ENCODE measurements around the gene DUS1L. TPM values are rescaled to one million over a fixed set of nuclear protein-coding genes. Genes with fewer than 3 reads are reported as not detected.

DUS1L gene
- polyA plus RNA-seq, 3 donors from 2014 or later: 61.7 to 85.3 (median 82.5) TPM

DNA sequence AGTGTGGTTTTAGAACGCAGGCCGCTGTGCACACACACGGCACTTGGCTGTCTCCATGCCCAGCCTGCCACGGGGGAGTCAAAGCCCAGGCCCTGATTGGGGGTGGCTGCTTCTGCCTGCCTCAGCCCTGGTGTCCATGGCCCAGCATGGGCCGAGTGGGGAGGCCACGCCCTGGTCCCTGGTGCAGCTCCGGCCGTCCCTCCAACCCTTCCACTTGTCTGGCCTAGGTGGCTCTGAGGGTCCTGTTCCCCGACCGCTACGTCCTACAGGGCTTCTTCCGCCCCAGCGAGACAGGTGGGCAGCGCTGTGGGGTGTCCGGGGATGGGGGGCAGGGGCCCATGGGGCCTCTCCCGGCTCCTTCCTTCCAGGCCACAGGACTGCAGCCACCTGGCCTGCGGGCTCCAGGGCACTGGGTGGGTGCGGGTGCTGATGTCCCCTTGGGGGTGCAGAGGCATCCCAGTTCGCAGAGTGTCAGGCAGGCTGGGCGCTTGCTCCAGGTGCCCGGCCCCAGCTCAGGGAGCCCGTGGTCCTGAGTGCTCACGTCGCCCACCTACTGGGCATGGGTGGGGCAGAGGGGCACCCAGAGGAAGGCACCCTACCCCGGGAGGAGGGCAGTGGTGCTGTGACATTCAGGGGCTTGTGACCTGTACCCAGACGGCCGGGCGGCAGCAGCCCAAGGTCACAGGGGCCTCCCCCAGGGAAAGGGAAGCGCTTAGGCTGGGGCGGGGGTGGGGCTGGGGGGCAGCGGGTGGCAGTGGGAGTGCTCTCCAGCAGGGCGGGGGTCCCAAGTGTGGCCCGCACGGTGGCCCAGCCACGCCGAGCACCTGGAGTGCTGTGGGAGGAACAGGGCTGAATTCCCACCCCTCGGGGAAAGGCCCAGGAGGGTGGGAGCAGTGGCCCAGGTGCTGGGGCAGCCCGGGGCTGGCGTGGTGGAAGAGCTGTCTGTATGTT lies 54.8 kb downstream of the DUS1L start:
- DNase-seq: no peak
- Mint-ChIP-seq H3K36me3 (no peaks in the 10 kb centered on the region), H3K4me1 (no peaks in the 10 kb centered on the region), H3K27ac (no peak overlapping the region), H3K4me3 (no peak overlapping the region), H3K9me3 (no peaks in the 10 kb centered on the region), H3K27me3 (ENCODE audit: low read depth in 3 of 3) (peaks cover 0 to 5% (median 0%) of the 10 kb centered on the region in 3 donors)

DNA sequence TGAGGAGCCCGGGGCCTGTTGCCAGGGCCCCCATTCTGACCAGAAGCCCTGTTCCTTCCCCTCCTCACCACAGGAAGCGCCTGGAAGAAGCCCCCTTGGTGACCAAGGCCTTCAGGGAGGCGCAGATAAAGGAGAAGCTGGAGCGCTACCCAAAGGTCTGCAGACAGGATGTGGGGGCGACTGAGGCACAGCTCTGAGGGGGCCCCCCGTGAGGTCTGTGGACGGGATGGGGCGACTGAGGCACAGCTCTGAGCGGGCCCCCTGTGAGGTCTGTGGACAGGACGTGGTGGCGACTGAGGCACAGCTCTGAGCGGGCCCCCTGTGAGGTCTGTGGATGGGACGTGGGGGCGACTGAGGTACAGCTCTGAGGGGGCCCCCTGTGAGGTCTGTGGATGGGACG lies 56.2 kb downstream of the DUS1L start:
- DNase-seq: no peak
- H3K36me3 Mint-ChIP-seq: no peaks in the 10 kb centered on the region
- no peak overlapping the region for H3K4me3 Mint-ChIP-seq
- peaks cover 0 to 5% (median 0%) of the 10 kb centered on the region in 3 donors for H3K27me3 Mint-ChIP-seq (ENCODE audit: low read depth in 3 of 3)
- H3K4me1 Mint-ChIP-seq: no peaks in the 10 kb centered on the region
- H3K9me3 Mint-ChIP-seq: no peaks in the 10 kb centered on the region
- no peak overlapping the region for H3K27ac Mint-ChIP-seq

GRCh38 chr17:82008941-82009405 lies 56.6 kb downstream of the DUS1L start:
- H3K9me3 Mint-ChIP-seq: no peaks in the 10 kb centered on the region
- no peak overlapping the region for H3K4me3 Mint-ChIP-seq
- H3K4me1 Mint-ChIP-seq: no peaks in the 10 kb centered on the region
- peaks cover 0 to 5% (median 0%) of the 10 kb centered on the region in 3 donors for H3K27me3 Mint-ChIP-seq (ENCODE audit: low read depth in 3 of 3)
- DNase-seq: no peak
- no peaks in the 10 kb centered on the region for H3K36me3 Mint-ChIP-seq
- H3K27ac Mint-ChIP-seq: no peak overlapping the region

DNA sequence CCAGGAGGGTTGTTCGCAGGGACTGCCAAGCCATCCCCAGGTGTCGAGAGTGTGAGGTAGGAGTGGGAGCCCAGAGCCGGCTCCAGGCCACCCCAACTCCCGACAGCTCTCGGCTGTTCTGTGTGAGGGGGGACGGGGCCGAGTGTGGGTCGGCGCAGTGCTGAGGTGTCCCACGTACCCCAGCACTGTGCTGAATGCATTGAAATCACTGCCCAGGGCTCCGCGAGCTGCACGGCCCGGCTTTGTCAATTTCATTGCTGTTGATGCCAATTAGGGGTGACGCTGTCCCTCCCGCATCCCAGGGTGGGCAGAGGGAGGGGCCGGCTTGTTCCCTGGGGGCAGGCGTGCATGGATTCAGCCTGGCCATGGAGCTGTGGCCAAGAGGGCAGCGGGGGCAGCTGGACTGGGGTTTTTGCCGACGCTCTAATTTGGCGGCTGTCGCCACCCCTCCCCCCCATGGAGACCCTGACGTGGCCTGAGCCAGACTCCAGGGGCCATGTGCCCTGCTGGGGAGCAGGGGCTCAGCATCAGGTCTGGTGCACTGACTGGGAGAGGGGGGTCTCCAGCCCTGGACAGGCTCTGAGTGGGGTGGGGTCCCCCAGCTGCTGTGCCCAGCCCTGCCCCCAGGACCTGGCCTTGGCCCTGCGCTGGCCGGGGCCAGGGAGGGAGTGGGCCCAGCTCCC lies 57.2 kb downstream of the DUS1L start:
- DNase-seq: no peak
- Mint-ChIP-seq H3K4me3 (no peak overlapping the region), H3K9me3 (no peaks in the 10 kb centered on the region), H3K4me1 (no peaks in the 10 kb centered on the region), H3K36me3 (no peaks in the 10 kb centered on the region), H3K27me3 (ENCODE audit: low read depth in 3 of 3) (peaks cover 0 to 5% (median 0%) of the 10 kb centered on the region in 3 donors), H3K27ac (no peak overlapping the region)

Other genes with a start within 250 kb of the DUS1L start
- 100 to 1,000 TPM; 112 to 178 (median 124) TPM for gene MCRIP1, start 232.5 kb downstream of the DUS1L start, polyA plus RNA-seq
- not detected for gene PPP1R27, start 230.8 kb downstream of the DUS1L start, polyA plus RNA-seq
- gene P4HB, start 205.3 kb downstream of the DUS1L start, polyA plus RNA-seq: 100 to 1,000 TPM; 365 to 534 (median 475) TPM
- 100 to 1,000 TPM; 100 to 245 (median 133) TPM for gene ARHGDIA, start 194.5 kb downstream of the DUS1L start, polyA plus RNA-seq
- gene ALYREF, start 174.2 kb downstream of the DUS1L start, polyA plus RNA-seq: 10 to 100 TPM; 36.2 to 63.3 (median 40.1) TPM
- 100 to 1,000 TPM; 339 to 578 (median 348) TPM for gene ANAPC11, start 174.1 kb downstream of the DUS1L start, polyA plus RNA-seq
- not detected for gene NPB, start 163.6 kb downstream of the DUS1L start, polyA plus RNA-seq
- 10 to 100 TPM; 44.7 to 59.6 (median 49.5) TPM for gene PCYT2, start 154.4 kb downstream of the DUS1L start, polyA plus RNA-seq
- 10 to 100 TPM; 27.2 to 54.7 (median 36.2) TPM for gene SIRT7, start 147.6 kb downstream of the DUS1L start, polyA plus RNA-seq
- 1 to 10 TPM; 1.1 to 4.8 (median 1.3) TPM for gene MAFG, start 138.1 kb downstream of the DUS1L start, polyA plus RNA-seq
- gene PYCR1, start 128.5 kb downstream of the DUS1L start, polyA plus RNA-seq: 1 to 10 TPM; 1.1 to 3.3 (median 1.9) TPM
- gene MYADML2, start 118.6 kb downstream of the DUS1L start, polyA plus RNA-seq: not detected
- gene NOTUM, start 104.6 kb downstream of the DUS1L start, polyA plus RNA-seq: not detected
- gene ASPSCR1, start 88.2 kb downstream of the DUS1L start, polyA plus RNA-seq: 10 to 100 TPM; 21.1 to 32.9 (median 31.3) TPM
- 100 to 1,000 TPM in 2 of 3 donors, 10 to 100 TPM in 1; 70.0 to 104 (median 100) TPM for gene CENPX, start 42.9 kb downstream of the DUS1L start, polyA plus RNA-seq
- 1 to 10 TPM; 4.7 to 9.9 (median 5.2) TPM for gene LRRC45, start 42.5 kb downstream of the DUS1L start, polyA plus RNA-seq
- gene RAC3, start 34.1 kb downstream of the DUS1L start, polyA plus RNA-seq: not detected
- gene DCXR, start 28.1 kb downstream of the DUS1L start, polyA plus RNA-seq: 100 to 1,000 TPM; 144 to 242 (median 165) TPM
- 1 to 10 TPM; 2.2 to 3.7 (median 3.2) TPM for gene RFNG, start 14.0 kb downstream of the DUS1L start, polyA plus RNA-seq
- 100 to 1,000 TPM; 174 to 212 (median 183) TPM for gene GPS1, start 13.9 kb downstream of the DUS1L start, polyA plus RNA-seq
- 1 to 10 TPM in 1 of 3 donors, under 1 TPM in 2; 0.10 to 2.7 (median 0.23) TPM for gene FASN, start 32.4 kb upstream of the DUS1L start, polyA plus RNA-seq
- 10 to 100 TPM; 27.7 to 65.8 (median 28.8) TPM for gene CCDC57, start 147.0 kb upstream of the DUS1L start, polyA plus RNA-seq
- 10 to 100 TPM in 1 of 3 donors, 1 to 10 TPM in 2; 5.8 to 12.2 (median 6.8) TPM for gene SLC16A3, start 163.2 kb upstream of the DUS1L start, polyA plus RNA-seq
- gene CSNK1D, start 207.9 kb upstream of the DUS1L start, polyA plus RNA-seq: 100 to 1,000 TPM in 1 of 3 donors, 10 to 100 TPM in 2; 48.9 to 130 (median 55.9) TPM

All from immature natural killer cell (primary cell).